ENCODE measurements around the gene TFDP1.

- TF ChIP-seq CTCF (IDR thresholded peaks at IDR 0.05) (no peak), EP300 (IDR thresholded peaks at IDR 0.05; ENCODE audit: borderline replicate concordance in 1 of 2, low read depth in 1 of 2, low read length in 1 of 2) (no peak), TAF1 (IDR thresholded peaks at IDR 0.05; ENCODE audit: borderline replicate concordance, low read depth, low read length) (no peak), EZH2phosphoT487 (IDR thresholded peaks at IDR 0.05; ENCODE audit: borderline replicate concordance, low read depth) (no peak)
Observed at GRCh38 chr13:113552079-113552478, 32.5 kb upstream of the TFDP1 start.

Data from SK-N-SH (cell line).